ENCODE data around the gene NEK4.
A peak's percentile ranks its signal among the peaks of the same experiment; 100 is the strongest.
"Not testable (repeated sequence)": the region's sequence is repeated elsewhere in the genome, so short reads cannot be mapped to it uniquely, and the experiment has no call there.

Gene NEK4

GRCh38 chr3:52685709-52686691, 84.7 kb downstream of the NEK4 start, which contains the start of the genes GNL3 and PBRM1:
TSS of gene GNL3 (plus strand) at chr3:52686032. CDS start at chr3:52686093, 61 bp downstream.
TSS of gene PBRM1 (minus strand) at chr3:52685913.
- H3K27me3 ChIP-seq (replicated peaks; ENCODE audit: control insufficient read depth, insufficient read depth, low read length) = no peaks in the 10 kb centered on the region
- H3K36me3 ChIP-seq (ENCODE audit: control insufficient read depth, insufficient read depth, low read length, severe bottlenecking) = peaks cover 41% of the 10 kb centered on the region
- H3K4me3 ChIP-seq (ENCODE audit: low read length) = peak within 1 kb of the TSS; percentile 94
- peak within 1 kb of the TSS; percentile 99 for H3K9ac ChIP-seq (ENCODE audit: low read length)
- peak; percentile 97 for DNase-seq (ENCODE audit: low read depth)
- peaks cover 64% of the 10 kb centered on the region for H3K4me1 ChIP-seq (ENCODE audit: control insufficient read depth, insufficient read depth, low read length)
- no peaks in the 10 kb centered on the region for H3K9me3 ChIP-seq (ENCODE audit: control insufficient read depth, low read length)

GRCh38 chr3:52685285-52685708, 85.4 kb downstream of the NEK4 start:
- Histone ChIP-seq H3K36me3 (ENCODE audit: control insufficient read depth, insufficient read depth, low read length, severe bottlenecking) (peaks cover 34% of the 10 kb centered on the region), H3K9me3 (ENCODE audit: control insufficient read depth, low read length) (no peaks in the 10 kb centered on the region), H3K4me1 (ENCODE audit: control insufficient read depth, insufficient read depth, low read length) (peaks cover 71% of the 10 kb centered on the region), H3K9ac (ENCODE audit: low read length) (peak overlapping the region; percentile 99), H3K4me3 (ENCODE audit: low read length) (peak overlapping the region; percentile 94), H3K27me3 (replicated peaks; ENCODE audit: control insufficient read depth, insufficient read depth, low read length) (no peaks in the 10 kb centered on the region)
- DNase-seq (ENCODE audit: low read depth) = peak; percentile 91

DNA sequence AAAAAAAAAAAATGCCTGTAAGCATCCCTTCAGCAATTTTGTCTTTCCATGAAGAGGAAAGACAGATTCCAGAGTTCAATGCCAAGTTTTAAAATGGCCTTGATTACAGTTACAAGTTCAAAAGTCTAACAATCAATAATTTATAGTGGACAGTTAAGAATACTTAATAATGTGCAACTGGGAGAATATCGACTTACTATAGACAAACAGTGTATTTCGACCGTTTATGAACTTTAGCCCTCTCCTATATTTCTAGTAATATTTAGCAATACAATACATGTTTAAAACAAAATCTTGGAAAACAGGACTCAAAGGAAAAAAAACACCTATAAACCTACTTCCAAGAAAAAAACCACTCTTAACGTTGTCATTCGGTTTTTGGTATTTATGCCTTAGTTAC, 86.6 kb downstream of the NEK4 start:
- no peak for DNase-seq (ENCODE audit: low read depth)
- Histone ChIP-seq H3K27me3 (replicated peaks; ENCODE audit: control insufficient read depth, insufficient read depth, low read length) (no peaks in the 10 kb centered on the region), H3K9ac (ENCODE audit: low read length) (peak overlapping the region; percentile 99), H3K4me1 (ENCODE audit: control insufficient read depth, insufficient read depth, low read length) (peaks cover 82% of the 10 kb centered on the region), H3K9me3 (ENCODE audit: control insufficient read depth, low read length) (no peaks in the 10 kb centered on the region), H3K4me3 (ENCODE audit: low read length) (peak overlapping the region; percentile 94), H3K36me3 (ENCODE audit: control insufficient read depth, insufficient read depth, low read length, severe bottlenecking) (peaks cover 26% of the 10 kb centered on the region)

GRCh38 chr3:52683611-52684010, 87.1 kb downstream of the NEK4 start:
- H3K9ac ChIP-seq (ENCODE audit: low read length) = peak overlapping the region; percentile 99
- H3K4me1 ChIP-seq (ENCODE audit: control insufficient read depth, insufficient read depth, low read length) = peaks cover 85% of the 10 kb centered on the region
- H3K9me3 ChIP-seq (ENCODE audit: control insufficient read depth, low read length) = no peaks in the 10 kb centered on the region
- peak; percentile 59 for DNase-seq (ENCODE audit: low read depth)
- H3K4me3 ChIP-seq (ENCODE audit: low read length) = peak overlapping the region; percentile 94
- H3K27me3 ChIP-seq (replicated peaks; ENCODE audit: control insufficient read depth, insufficient read depth, low read length) = no peaks in the 10 kb centered on the region
- H3K36me3 ChIP-seq (ENCODE audit: control insufficient read depth, insufficient read depth, low read length, severe bottlenecking) = peaks cover 22% of the 10 kb centered on the region

- peak overlapping the region; percentile 89 for H3K9ac ChIP-seq (ENCODE audit: low read length)
- peaks cover 21% of the 10 kb centered on the region for H3K36me3 ChIP-seq (ENCODE audit: control insufficient read depth, insufficient read depth, low read length, severe bottlenecking)
- DNase-seq (ENCODE audit: low read depth) = peak; percentile 81
- H3K27me3 ChIP-seq (replicated peaks; ENCODE audit: control insufficient read depth, insufficient read depth, low read length) = no peaks in the 10 kb centered on the region
- peak overlapping the region; percentile 71 for H3K4me3 ChIP-seq (ENCODE audit: low read length)
- peaks cover 76% of the 10 kb centered on the region for H3K4me1 ChIP-seq (ENCODE audit: control insufficient read depth, insufficient read depth, low read length)
- no peaks in the 10 kb centered on the region for H3K9me3 ChIP-seq (ENCODE audit: control insufficient read depth, low read length)
These were observed 88.7 kb downstream of the NEK4 start for GRCh38 chr3:52682016-52682415.

DNA sequence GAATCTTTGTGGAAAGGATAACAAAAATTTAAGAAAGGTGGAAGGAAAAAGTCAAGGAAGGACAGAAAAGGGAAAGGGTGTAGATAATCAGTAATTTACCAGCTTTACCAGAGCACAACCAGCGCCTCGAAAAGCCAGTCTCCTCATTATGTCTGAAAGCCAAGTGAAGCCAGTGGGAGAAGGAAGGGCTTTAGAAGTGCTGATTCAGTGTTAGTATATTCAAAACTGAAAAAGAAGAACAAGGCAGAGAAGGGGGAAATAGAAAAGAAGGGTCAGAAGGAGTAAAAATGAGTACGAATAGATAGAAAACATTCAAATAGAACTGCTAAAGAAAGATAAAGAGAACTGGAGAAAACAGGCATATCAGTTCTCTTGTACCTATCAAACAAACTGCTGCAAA, 89.1 kb downstream of the NEK4 start:
- H3K4me3 ChIP-seq (ENCODE audit: low read length) = peak overlapping the region; percentile 71
- peaks cover 24% of the 10 kb centered on the region for H3K36me3 ChIP-seq (ENCODE audit: control insufficient read depth, insufficient read depth, low read length, severe bottlenecking)
- no peak for DNase-seq (ENCODE audit: low read depth)

DNA sequence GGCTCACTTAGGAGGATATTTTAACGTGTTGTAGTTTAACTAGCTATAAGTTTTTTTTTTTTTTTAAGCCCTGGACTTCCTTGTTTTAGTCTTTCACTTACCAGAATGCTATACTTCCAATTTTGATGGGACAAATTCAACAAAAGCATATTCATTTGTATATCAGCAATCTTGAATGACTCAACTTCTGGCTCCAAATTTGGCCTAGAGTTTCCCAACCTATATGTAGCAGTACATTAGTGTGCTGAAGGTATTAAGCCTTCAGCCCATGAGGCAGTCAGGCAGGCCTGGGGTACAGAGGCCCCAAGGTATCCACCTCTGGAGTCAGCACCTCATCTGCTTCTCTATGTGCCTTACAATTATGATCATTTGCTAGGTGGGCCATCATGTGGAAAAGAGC, 90.9 kb downstream of the NEK4 start:
- peaks cover 40% of the 10 kb centered on the region for H3K36me3 ChIP-seq (ENCODE audit: control insufficient read depth, insufficient read depth, low read length, severe bottlenecking)
- no peaks in the 10 kb centered on the region for H3K9me3 ChIP-seq (ENCODE audit: control insufficient read depth, low read length)
- DNase-seq (ENCODE audit: low read depth) = no peak
- peak overlapping the region; percentile 68 for H3K9ac ChIP-seq (ENCODE audit: low read length)
- no peaks in the 10 kb centered on the region for H3K27me3 ChIP-seq (replicated peaks; ENCODE audit: control insufficient read depth, insufficient read depth, low read length)
- H3K4me1 ChIP-seq (ENCODE audit: control insufficient read depth, insufficient read depth, low read length) = peaks cover 69% of the 10 kb centered on the region
- H3K4me3 ChIP-seq (ENCODE audit: low read length) = peak overlapping the region; percentile 58

More for the DNA sequence above, 89.1 kb downstream of the NEK4 start:
- Histone ChIP-seq H3K9me3 (ENCODE audit: control insufficient read depth, low read length) (no peaks in the 10 kb centered on the region), H3K9ac (ENCODE audit: low read length) (peak overlapping the region; percentile 89), H3K27me3 (replicated peaks; ENCODE audit: control insufficient read depth, insufficient read depth, low read length) (no peaks in the 10 kb centered on the region), H3K4me1 (ENCODE audit: control insufficient read depth, insufficient read depth, low read length) (peaks cover 72% of the 10 kb centered on the region)

DNA sequence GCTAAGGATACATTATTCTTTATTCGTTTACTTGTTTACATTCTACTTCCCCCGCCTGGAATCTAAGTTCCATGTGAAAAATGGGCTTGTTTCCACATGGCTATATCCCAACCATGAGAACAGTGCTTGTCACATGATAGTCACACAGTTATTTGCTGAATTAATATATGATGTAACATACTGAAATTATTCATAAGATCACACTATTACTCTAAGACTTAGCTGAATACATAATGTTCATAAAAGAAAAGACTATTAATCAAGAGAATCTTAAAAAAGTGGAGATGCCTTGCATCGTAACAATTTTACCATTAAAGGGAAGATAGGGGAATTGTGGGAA, 91.6 kb downstream of the NEK4 start:
- no peak for DNase-seq (ENCODE audit: low read depth)
- peaks cover 42% of the 10 kb centered on the region for H3K36me3 ChIP-seq (ENCODE audit: control insufficient read depth, insufficient read depth, low read length, severe bottlenecking)

DNA sequence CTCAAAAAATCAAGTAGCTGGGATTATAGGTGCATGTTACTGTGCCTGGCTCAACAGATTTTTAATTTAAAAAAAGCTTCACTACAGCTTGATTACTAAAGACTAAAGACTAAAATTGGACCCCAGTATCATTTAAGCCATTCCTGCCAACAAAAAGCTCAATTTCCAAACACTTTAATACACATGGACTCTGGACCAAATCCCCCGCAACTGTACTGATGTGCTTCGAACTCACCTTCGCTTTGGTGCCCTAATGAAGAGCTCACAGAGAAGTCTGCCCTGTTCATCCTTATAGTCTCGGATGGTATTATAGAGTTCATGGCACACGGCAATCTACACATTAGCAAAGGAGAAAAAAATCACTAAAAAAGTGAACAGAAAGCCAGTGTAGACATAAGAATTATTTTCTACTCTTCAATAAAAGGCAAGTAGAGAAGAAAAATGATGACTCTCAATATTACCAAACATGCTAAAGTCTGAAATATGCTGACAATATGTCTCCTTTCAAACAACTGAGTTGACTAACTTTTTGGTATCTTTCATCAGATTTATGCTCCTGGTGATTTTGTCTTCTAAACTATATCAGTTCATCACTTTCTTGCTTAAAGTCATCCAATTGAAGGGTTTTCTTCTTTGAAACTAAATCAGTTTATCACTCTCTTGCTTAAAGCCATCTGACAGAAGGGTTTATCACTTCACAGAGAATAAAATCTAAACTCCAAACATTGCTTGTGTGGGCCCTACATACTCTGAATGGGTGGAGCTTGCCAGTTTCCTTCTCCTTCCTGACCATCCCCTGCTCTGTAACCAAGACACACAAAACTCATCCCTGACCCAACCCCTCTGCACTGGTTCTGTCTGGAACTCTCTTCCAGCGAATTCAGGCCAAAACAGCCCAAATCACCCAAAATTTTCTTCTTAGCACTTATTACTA, 92.2 kb downstream of the NEK4 start:
- H3K9me3 ChIP-seq (ENCODE audit: control insufficient read depth, low read length) = no peaks in the 10 kb centered on the region
- H3K27me3 ChIP-seq (replicated peaks; ENCODE audit: control insufficient read depth, insufficient read depth, low read length) = no peaks in the 10 kb centered on the region
- DNase-seq (ENCODE audit: low read depth) = no peak
- peaks cover 42% of the 10 kb centered on the region for H3K36me3 ChIP-seq (ENCODE audit: control insufficient read depth, insufficient read depth, low read length, severe bottlenecking)
- H3K9ac ChIP-seq (ENCODE audit: low read length) = peak overlapping the region; percentile 68
- peak overlapping the region; percentile 58 for H3K4me3 ChIP-seq (ENCODE audit: low read length)
- H3K4me1 ChIP-seq (ENCODE audit: control insufficient read depth, insufficient read depth, low read length) = peaks cover 56% of the 10 kb centered on the region

More for the DNA sequence above, 91.6 kb downstream of the NEK4 start:
- peaks cover 62% of the 10 kb centered on the region for H3K4me1 ChIP-seq (ENCODE audit: control insufficient read depth, insufficient read depth, low read length)
- no peaks in the 10 kb centered on the region for H3K27me3 ChIP-seq (replicated peaks; ENCODE audit: control insufficient read depth, insufficient read depth, low read length)
- peak overlapping the region; percentile 68 for H3K9ac ChIP-seq (ENCODE audit: low read length)
- H3K4me3 ChIP-seq (ENCODE audit: low read length) = peak overlapping the region; percentile 58
- no peaks in the 10 kb centered on the region for H3K9me3 ChIP-seq (ENCODE audit: control insufficient read depth, low read length)

- H3K9me3 ChIP-seq (ENCODE audit: control insufficient read depth, low read length); H3K4me3 ChIP-seq (ENCODE audit: low read length); DNase-seq (ENCODE audit: low read depth); H3K9ac ChIP-seq (ENCODE audit: low read length); H3K27me3 ChIP-seq (replicated peaks; ENCODE audit: control insufficient read depth, insufficient read depth, low read length): not testable (repeated sequence)
- Histone ChIP-seq H3K36me3 (ENCODE audit: control insufficient read depth, insufficient read depth, low read length, severe bottlenecking) (peaks cover 56% of the 10 kb centered on the region), H3K4me1 (ENCODE audit: control insufficient read depth, insufficient read depth, low read length) (peaks cover 43% of the 10 kb centered on the region)
These were observed 94.5 kb downstream of the NEK4 start for GRCh38 chr3:52676201-52676600.

DNA sequence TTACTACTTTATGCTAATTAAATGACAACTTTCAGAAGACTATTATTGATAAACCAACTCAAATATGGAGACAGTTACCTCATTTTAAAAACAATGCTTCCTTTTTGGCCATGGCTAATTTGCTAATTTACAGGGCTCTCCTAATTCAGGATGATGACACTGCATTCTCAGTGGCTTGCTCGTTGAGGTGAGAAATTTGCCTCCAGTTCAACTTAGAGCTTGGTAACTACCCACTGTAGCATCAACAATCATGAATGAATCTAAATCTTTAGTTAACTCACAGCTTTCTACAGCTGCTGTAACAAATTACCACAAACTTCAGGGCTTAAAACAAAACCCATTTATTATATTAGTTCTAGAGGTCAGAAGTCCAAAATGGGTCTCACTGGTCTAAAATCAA, 99.1 kb downstream of the NEK4 start:
- Histone ChIP-seq H3K4me3 (ENCODE audit: low read length) (no peak overlapping the region), H3K4me1 (ENCODE audit: control insufficient read depth, insufficient read depth, low read length) (peaks cover 42% of the 10 kb centered on the region), H3K36me3 (ENCODE audit: control insufficient read depth, insufficient read depth, low read length, severe bottlenecking) (peaks cover 42% of the 10 kb centered on the region), H3K9ac (ENCODE audit: low read length) (peak overlapping the region; percentile 71), H3K9me3 (ENCODE audit: control insufficient read depth, low read length) (no peaks in the 10 kb centered on the region), H3K27me3 (replicated peaks; ENCODE audit: control insufficient read depth, insufficient read depth, low read length) (no peaks in the 10 kb centered on the region)
- DNase-seq (ENCODE audit: low read depth) = no peak

All from adipocyte (in vitro differentiated cells).